HL-60 (cell line): ENCODE measurements around the gene CSNK1G2.

Experiments
- DNase-seq, 2 experiments: peaks; one replicate each; pipeline ENCODE4 v3.0.0-alpha.2; 2010 to 2020; ENCODE audit warnings: low read depth in 1 of 2, low spot score in 1 of 2
- H3K27ac ChIP-seq: fragments of 250-450 bp; sonication (Bioruptor Pico); replicated peaks from 2 replicates; pipeline ENCODE4 v1.5.1; 2020; ENCODE audit warnings: mild to moderate bottlenecking, moderate library complexity
- H3K27me3 ChIP-seq: fragments of 250-450 bp; sonication (Bioruptor Pico); 2 replicates; pipeline ENCODE4 v1.5.1; 2021; ENCODE audit warnings: mild to moderate bottlenecking, moderate library complexity; ENCODE audit not compliant: insufficient read depth, poor library complexity, severe bottlenecking
- H3K4me3 ChIP-seq: replicated peaks from 2 replicates; pipeline ENCODE4 v1.5.1; 2011; ENCODE audit warnings: mild to moderate bottlenecking, control low read depth, low read length; ENCODE audit not compliant: insufficient read depth
- GABPA ChIP-seq: IDR thresholded peaks from 2 replicates; pipeline ENCODE4 v1.6.1; 2012; ENCODE audit warnings: low read depth
- POLR2AphosphoS5 ChIP-seq: IDR thresholded peaks from 2 replicates; pipeline ENCODE4 v1.6.1; 2012; ENCODE audit warnings: low read depth
- SPI1 ChIP-seq: IDR thresholded peaks from 2 replicates; pipeline ENCODE4 v1.6.1; 2012; ENCODE audit warnings: low read depth, mild to moderate bottlenecking, borderline replicate concordance
- TF ChIP-seq, protein P1 (sequence below): IDR thresholded peaks from 2 replicates; pipeline ENCODE4 v1.6.1; 2012; ENCODE audit warnings: low read depth; ENCODE audit not compliant: insufficient replicate concordance
- TF ChIP-seq, protein P2 (sequence below): IDR thresholded peaks from one replicate; pipeline ENCODE4 v1.5.1; 2011; ENCODE audit warnings: low read length, control low read depth, inconsistent platforms; ENCODE audit not compliant: insufficient read depth

CSNK1G2 gene

DNA sequence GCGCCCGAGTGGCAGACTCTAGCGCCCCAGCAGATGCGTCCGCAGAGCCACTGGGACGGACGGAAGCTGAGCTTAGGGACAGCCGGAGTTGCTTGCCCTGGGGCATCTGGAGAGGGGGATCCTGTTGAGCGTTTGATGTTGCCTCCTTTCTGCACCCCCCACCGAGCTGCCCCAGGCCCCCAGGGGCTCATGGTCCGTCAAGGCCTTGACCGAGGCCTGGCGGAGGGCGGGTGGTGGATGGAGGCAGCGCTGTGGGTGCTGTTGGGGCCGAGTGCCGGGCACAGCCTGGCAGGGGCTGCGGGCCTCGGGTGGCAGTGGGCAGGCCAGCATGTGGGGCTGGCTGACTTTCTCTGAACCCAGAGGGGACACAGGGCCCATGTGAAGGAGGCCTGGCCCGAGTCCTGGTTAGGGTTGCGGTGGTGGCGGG lies 2.7 kb downstream of the CSNK1G2 start:
- Histone ChIP-seq H3K27me3 (no peaks in the 10 kb centered on the region), H3K27ac (peak overlapping the region; percentile 88), H3K4me3 (peak overlapping the region; percentile 95)
- TF ChIP-seq, protein P1, sequence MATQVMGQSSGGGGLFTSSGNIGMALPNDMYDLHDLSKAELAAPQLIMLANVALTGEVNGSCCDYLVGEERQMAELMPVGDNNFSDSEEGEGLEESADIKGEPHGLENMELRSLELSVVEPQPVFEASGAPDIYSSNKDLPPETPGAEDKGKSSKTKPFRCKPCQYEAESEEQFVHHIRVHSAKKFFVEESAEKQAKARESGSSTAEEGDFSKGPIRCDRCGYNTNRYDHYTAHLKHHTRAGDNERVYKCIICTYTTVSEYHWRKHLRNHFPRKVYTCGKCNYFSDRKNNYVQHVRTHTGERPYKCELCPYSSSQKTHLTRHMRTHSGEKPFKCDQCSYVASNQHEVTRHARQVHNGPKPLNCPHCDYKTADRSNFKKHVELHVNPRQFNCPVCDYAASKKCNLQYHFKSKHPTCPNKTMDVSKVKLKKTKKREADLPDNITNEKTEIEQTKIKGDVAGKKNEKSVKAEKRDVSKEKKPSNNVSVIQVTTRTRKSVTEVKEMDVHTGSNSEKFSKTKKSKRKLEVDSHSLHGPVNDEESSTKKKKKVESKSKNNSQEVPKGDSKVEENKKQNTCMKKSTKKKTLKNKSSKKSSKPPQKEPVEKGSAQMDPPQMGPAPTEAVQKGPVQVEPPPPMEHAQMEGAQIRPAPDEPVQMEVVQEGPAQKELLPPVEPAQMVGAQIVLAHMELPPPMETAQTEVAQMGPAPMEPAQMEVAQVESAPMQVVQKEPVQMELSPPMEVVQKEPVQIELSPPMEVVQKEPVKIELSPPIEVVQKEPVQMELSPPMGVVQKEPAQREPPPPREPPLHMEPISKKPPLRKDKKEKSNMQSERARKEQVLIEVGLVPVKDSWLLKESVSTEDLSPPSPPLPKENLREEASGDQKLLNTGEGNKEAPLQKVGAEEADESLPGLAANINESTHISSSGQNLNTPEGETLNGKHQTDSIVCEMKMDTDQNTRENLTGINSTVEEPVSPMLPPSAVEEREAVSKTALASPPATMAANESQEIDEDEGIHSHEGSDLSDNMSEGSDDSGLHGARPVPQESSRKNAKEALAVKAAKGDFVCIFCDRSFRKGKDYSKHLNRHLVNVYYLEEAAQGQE = no peak
- TF ChIP-seq GABPA (no peak), SPI1 (no peak), POLR2AphosphoS5 (no peak)
- TF ChIP-seq, protein P2, sequence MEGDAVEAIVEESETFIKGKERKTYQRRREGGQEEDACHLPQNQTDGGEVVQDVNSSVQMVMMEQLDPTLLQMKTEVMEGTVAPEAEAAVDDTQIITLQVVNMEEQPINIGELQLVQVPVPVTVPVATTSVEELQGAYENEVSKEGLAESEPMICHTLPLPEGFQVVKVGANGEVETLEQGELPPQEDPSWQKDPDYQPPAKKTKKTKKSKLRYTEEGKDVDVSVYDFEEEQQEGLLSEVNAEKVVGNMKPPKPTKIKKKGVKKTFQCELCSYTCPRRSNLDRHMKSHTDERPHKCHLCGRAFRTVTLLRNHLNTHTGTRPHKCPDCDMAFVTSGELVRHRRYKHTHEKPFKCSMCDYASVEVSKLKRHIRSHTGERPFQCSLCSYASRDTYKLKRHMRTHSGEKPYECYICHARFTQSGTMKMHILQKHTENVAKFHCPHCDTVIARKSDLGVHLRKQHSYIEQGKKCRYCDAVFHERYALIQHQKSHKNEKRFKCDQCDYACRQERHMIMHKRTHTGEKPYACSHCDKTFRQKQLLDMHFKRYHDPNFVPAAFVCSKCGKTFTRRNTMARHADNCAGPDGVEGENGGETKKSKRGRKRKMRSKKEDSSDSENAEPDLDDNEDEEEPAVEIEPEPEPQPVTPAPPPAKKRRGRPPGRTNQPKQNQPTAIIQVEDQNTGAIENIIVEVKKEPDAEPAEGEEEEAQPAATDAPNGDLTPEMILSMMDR = no peak
- peak in 1 of 2 experiments; percentile 28 for DNase-seq

DNA sequence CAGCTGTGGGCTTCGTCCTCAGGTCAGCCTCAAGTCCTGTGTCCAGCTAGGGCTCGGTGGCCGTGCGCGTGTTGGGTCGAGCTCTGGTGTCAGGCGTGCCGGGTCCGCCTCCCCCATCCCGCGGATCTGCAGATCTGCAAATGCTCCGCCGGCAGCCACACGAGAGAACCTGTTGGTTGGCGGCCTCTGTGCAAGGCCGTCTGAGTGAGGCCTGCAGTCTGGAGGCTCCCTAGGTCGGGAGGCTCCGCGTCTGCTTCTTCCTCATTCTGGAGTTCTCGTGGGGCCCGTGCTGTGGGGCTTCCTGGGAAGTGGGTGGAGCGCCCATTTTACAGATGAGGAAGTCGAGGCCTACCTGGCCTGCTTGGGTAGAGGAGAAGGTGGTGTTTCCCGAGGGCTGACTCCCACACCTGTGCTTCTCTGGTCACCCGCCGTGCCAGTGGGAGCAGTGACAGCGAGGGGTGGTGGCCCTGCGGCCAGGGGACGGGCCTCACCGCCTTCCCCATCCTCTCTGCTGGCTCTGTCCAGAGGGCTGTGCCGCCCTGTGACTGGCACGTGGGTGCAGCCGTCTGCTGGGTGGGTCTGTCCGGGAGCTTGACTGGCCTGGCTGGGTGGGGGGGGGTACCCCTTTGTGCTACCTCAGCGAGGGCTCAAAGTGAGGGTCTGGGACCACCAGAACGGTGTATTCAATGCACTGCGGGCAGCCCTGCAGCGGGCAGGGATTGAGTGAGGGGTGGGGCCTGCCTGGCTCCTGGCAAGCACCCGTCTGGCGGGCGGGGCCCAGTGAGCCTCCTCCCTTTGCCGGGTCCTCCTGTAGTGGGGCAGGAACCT lies 3.3 kb downstream of the CSNK1G2 start:
- TF ChIP-seq SPI1 = peak; percentile 71; the same call in 1 of the 2 replicates
- TF ChIP-seq GABPA = no peak
- TF ChIP-seq, protein P2 = no peak
- TF ChIP-seq POLR2AphosphoS5 = no peak
- Histone ChIP-seq H3K4me3 (peak overlapping the region; percentile 95), H3K27ac (peak overlapping the region; percentile 88)

DNA sequence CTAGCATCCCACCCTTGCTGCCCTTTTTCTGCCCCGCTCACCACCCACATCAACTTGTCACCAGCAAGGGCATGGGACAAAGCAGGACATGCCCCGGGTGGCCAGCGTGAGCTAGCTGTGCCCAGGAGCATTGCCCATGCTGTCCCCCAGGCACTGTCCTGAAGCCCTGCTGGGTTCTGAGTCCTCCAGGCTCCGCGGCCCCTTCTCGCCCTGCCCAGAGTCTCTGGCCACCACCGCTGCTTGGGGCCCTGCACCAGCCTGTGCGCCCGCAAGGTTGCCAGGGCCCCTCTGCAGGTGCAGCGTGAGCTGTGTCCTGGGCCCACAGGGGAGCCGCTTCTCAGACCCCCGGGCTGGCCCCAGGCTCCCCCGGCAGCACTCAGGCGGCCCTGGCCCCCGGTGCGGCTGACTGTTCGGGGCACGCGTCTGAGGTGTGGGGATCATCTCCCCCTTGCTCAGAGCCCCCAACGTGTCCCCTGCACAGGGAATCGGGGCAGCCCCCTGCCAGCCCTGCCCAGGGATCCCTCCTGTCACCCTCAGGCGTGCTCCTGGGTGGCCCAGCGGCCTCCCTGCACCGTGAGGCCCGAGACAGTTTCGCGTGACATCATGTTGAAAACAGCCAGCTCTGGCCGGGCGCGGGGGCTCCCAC lies 4.1 kb downstream of the CSNK1G2 start:
- H3K27me3 ChIP-seq = no peaks in the 10 kb centered on the region
- no peak overlapping the region for H3K27ac ChIP-seq
- TF ChIP-seq, protein P1 = no peak
- TF ChIP-seq POLR2AphosphoS5 = no peak
- TF ChIP-seq SPI1 = no peak
- TF ChIP-seq, protein P2 = no peak
- TF ChIP-seq GABPA = no peak
- no peak overlapping the region for H3K4me3 ChIP-seq
- no peak for DNase-seq

More for the DNA sequence above, 3.3 kb downstream of the CSNK1G2 start:
- H3K27me3 ChIP-seq = no peaks in the 10 kb centered on the region
- DNase-seq = peak; percentile 66 to 82
